Activated naive CD8-positive, alpha-beta T cell treated with anti-CD3 and anti-CD28 coated beads, Interleukin-2, amount 50 U/mL, for 16 hours (primary cell): ENCODE measurements around the gene MIF.

Experiments
- DNase-seq: peaks from one replicate; pipeline ENCODE4 v3.0.0-alpha.2; 2020; ENCODE audit warnings: low read depth, low spot score

The MIF gene

GRCh38 chr22:23875801-23876200 lies 18.4 kb upstream of the MIF start:
- no peak for DNase-seq

- DNase-seq: no peak
Observed at GRCh38 chr22:23877566-23877965, 16.6 kb upstream of the MIF start.

GRCh38 chr22:23878219-23878618 lies 16.0 kb upstream of the MIF start:
- no peak for DNase-seq

GRCh38 chr22:23882370-23882769 lies 11.8 kb upstream of the MIF start:
- no peak for DNase-seq

- no peak for DNase-seq
Observed at GRCh38 chr22:23883658-23884057, 10.5 kb upstream of the MIF start.

GRCh38 chr22:23884140-23884539 lies 10.0 kb upstream of the MIF start:
- no peak for DNase-seq

- DNase-seq: no peak
Observed at GRCh38 chr22:23888615-23889401, 5.4 kb upstream of the MIF start.

- no peak for DNase-seq
Observed at GRCh38 chr22:23889620-23890019, 4.6 kb upstream of the MIF start.

- DNase-seq: no peak
Observed at GRCh38 chr22:23891726-23892125, 2.5 kb upstream of the MIF start.

GRCh38 chr22:23892130-23892529 lies 2.1 kb upstream of the MIF start:
- DNase-seq: no peak

- DNase-seq: no peak
Observed at GRCh38 chr22:23892706-23893105, 1.5 kb upstream of the MIF start.

- DNase-seq: no peak
Observed at GRCh38 chr22:23893121-23893944, 850 bp upstream of the MIF start.

- peak; percentile 42 for DNase-seq
Observed at GRCh38 chr22:23894710-23895598, 771 bp downstream of the MIF start.

- DNase-seq: no peak
Observed at GRCh38 chr22:23895599-23896144, 1.5 kb downstream of the MIF start.

GRCh38 chr22:23896166-23896522 lies 2.0 kb downstream of the MIF start:
- DNase-seq: no peak

- DNase-seq: no peak
Observed at GRCh38 chr22:23896523-23897186, 2.5 kb downstream of the MIF start.

- DNase-seq: no peak
Observed at GRCh38 chr22:23897320-23897719, 3.1 kb downstream of the MIF start.

- DNase-seq: no peak
Observed at GRCh38 chr22:23898006-23898974, 4.1 kb downstream of the MIF start.

GRCh38 chr22:23899042-23899745 lies 5.0 kb downstream of the MIF start:
- DNase-seq: no peak
